OCI-LY1 (cell line): ENCODE results near the gene AKTIP.

Source experiments
- H2AFZ ChIP-seq: fragments of 200-600 bp; sonication (generic), shearing (Covaris generic); 2 replicates; pipeline ENCODE4 v1.6.0; 2014; ENCODE audit warnings: antibody characterized with exemption, mild to moderate bottlenecking, low read length
- H3F3A ChIP-seq: fragments of 200-600 bp; sonication (generic), shearing (Covaris generic); 2 replicates; pipeline ENCODE4 v1.6.0; 2014; ENCODE audit warnings: mild to moderate bottlenecking, antibody characterized with exemption, low read length, moderate library complexity; ENCODE audit not compliant: insufficient read depth
- H3K27ac ChIP-seq: fragments of 200-600 bp; sonication (generic); 2 replicates; pipeline ENCODE4 v1.5.1; 2014; ENCODE audit warnings: low read length, mixed run types, mild to moderate bottlenecking, low read depth; ENCODE audit not compliant: poor library complexity, severe bottlenecking
- H3K27me3 ChIP-seq: fragments of 200-600 bp; sonication (generic); 2 replicates; pipeline ENCODE4 v1.6.0; 2014; ENCODE audit warnings: antibody characterized with exemption, mild to moderate bottlenecking, low read length, moderate library complexity; ENCODE audit not compliant: insufficient read depth
- H3K36me3 ChIP-seq: fragments of 200-600 bp; sonication (generic); 2 replicates; pipeline ENCODE4 v1.6.1; 2014; ENCODE audit warnings: mild to moderate bottlenecking, antibody characterized with exemption, low read length, moderate library complexity, mixed read lengths; ENCODE audit not compliant: insufficient read depth
- H3K4me1 ChIP-seq: fragments of 200-600 bp; sonication (generic); 2 replicates; pipeline ENCODE4 v1.5.1; 2014; ENCODE audit warnings: mild to moderate bottlenecking, low read length, moderate library complexity; ENCODE audit not compliant: insufficient read depth, severe bottlenecking
- H3K4me2 ChIP-seq: fragments of 200-600 bp; sonication (generic), shearing (Covaris generic); 2 replicates; pipeline ENCODE4 v1.6.1; 2014; ENCODE audit warnings: low read length
- H3K4me3 ChIP-seq: fragments of 200-600 bp; sonication (generic); 2 replicates; pipeline ENCODE4 v1.5.1; 2014; ENCODE audit warnings: low read length, low read depth, mild to moderate bottlenecking, mixed read lengths; ENCODE audit not compliant: poor library complexity, severe bottlenecking
- H3K79me2 ChIP-seq: fragments of 200-600 bp; shearing (Covaris generic); 2 replicates; pipeline ENCODE4 v1.6.1; 2016; ENCODE audit warnings: mixed run types, low read length, mixed read lengths; ENCODE audit not compliant: insufficient read depth
- H3K9ac ChIP-seq: fragments of 200-600 bp; sonication (generic), shearing (Covaris generic); 2 replicates; pipeline ENCODE4 v1.6.1; 2014; ENCODE audit warnings: mild to moderate bottlenecking, low read length, mixed read lengths
- H3K9me2 ChIP-seq: fragments of 200-600 bp; sonication (generic), shearing (Covaris generic); 2 replicates; pipeline ENCODE4 v1.6.1; 2014; ENCODE audit warnings: low read depth, mild to moderate bottlenecking, low read length, mixed read lengths
- H3K9me3 ChIP-seq: fragments of 200-600 bp; shearing (Covaris generic); 2 replicates; pipeline ENCODE4 v1.6.1; 2014; ENCODE audit warnings: low read length, mixed read lengths
- H4K20me1 ChIP-seq: fragments of 200-600 bp; sonication (generic), shearing (Covaris generic); 2 replicates; pipeline ENCODE4 v1.6.0; 2016; ENCODE audit warnings: mild to moderate bottlenecking, low read length; ENCODE audit not compliant: insufficient read depth
- CTCF ChIP-seq: fragments of 200-600 bp; sonication (generic), shearing (Covaris generic); IDR thresholded peaks from 2 replicates; pipeline ENCODE4 v1.5.1; 2017; ENCODE audit warnings: mild to moderate bottlenecking, antibody characterized with exemption, low read length, moderate library complexity, mixed read lengths
- EZH2 ChIP-seq: fragments of 200-600 bp; sonication (generic), shearing (Covaris generic); IDR thresholded peaks from 2 replicates; pipeline ENCODE4 v1.8.0; 2017; ENCODE audit warnings: borderline replicate concordance, mixed run types, mild to moderate bottlenecking, antibody characterized with exemption, low read length, moderate library complexity, mixed read lengths

AKTIP gene

DNA sequence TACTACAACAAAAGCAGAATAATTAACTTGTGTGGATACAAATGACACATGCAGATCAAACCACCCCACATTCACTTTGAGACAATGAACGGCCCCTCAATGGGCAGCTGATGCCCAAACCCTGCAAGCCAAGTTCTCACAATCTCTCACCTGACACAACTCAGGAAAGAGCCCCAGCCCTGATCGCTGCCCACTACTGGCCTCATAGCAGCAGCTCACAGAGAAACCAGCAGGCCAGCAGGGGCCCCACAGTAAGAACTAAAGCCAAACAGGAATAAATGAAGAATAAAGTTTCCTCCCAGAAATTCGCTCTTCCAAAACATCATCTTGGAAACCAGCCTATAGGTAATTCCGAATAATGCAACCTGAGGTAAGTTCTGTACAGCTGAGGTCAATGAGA lies 7.7 kb downstream of the AKTIP start:
- Histone ChIP-seq H3K4me2 (no peak overlapping the region), H3K9me2 (no peaks in the 10 kb centered on the region), H3K36me3 (peaks cover 51% of the 10 kb centered on the region), H4K20me1 (no peaks in the 10 kb centered on the region), H2AFZ (no peak overlapping the region), H3K9me3 (no peaks in the 10 kb centered on the region), H3K27ac (no peak overlapping the region), H3K9ac (no peak overlapping the region), H3K4me1 (no peaks in the 10 kb centered on the region), H3K79me2 (no peaks in the 10 kb centered on the region), H3K27me3 (no peaks in the 10 kb centered on the region), H3K4me3 (no peak overlapping the region), H3F3A (no peaks in the 10 kb centered on the region)
- TF ChIP-seq EZH2 (no peak), CTCF (no peak)

DNA sequence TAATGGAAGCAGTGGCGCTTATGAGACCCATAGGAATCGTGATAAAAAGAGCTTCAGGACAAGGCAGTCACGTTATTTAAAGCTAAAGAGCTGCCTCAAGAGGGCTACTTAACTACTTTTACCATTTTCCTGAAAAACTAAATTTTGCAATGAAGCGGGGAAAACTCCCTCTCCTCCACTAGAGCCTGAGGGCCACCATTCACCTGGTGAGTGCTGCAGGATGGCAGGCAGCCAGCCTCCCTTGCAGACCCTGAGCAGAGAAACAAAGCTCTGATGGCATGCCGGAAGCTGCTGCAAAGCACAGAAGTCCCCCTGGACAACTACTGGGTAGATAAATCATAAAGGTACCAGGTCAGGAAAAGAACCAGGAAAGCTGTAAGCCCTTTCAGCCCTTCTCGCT lies 8.4 kb downstream of the AKTIP start:
- Histone ChIP-seq H3K9ac (no peak overlapping the region), H3K27me3 (no peaks in the 10 kb centered on the region), H3K9me3 (no peaks in the 10 kb centered on the region), H3F3A (no peaks in the 10 kb centered on the region), H2AFZ (no peak overlapping the region), H3K4me1 (no peaks in the 10 kb centered on the region), H3K4me2 (no peak overlapping the region), H3K79me2 (no peaks in the 10 kb centered on the region), H4K20me1 (no peaks in the 10 kb centered on the region), H3K27ac (no peak overlapping the region), H3K4me3 (no peak overlapping the region), H3K36me3 (peaks cover 58% of the 10 kb centered on the region), H3K9me2 (no peaks in the 10 kb centered on the region)
- no peak for TF ChIP-seq EZH2
- no peak for TF ChIP-seq CTCF

- Histone ChIP-seq H3F3A (no peaks in the 10 kb centered on the region), H3K4me2 (no peak overlapping the region), H3K4me3 (no peak overlapping the region), H4K20me1 (no peaks in the 10 kb centered on the region), H3K27me3 (no peaks in the 10 kb centered on the region), H3K9me3 (no peaks in the 10 kb centered on the region), H3K9ac (no peak overlapping the region), H3K36me3 (peaks cover 68% of the 10 kb centered on the region), H3K27ac (no peak overlapping the region), H2AFZ (no peak overlapping the region), H3K9me2 (no peaks in the 10 kb centered on the region), H3K4me1 (no peaks in the 10 kb centered on the region), H3K79me2 (no peaks in the 10 kb centered on the region)
- no peak for TF ChIP-seq CTCF
- no peak for TF ChIP-seq EZH2
Measured at GRCh38 chr16:53492503-53492902, 10.5 kb downstream of the AKTIP start.
